ENCODE measurements around the gene BRME1. TPM values are rescaled to one million over a fixed set of nuclear protein-coding genes. Genes with fewer than 3 reads are reported as not detected.
A peak's percentile ranks its signal among the peaks of the same experiment; 100 is the strongest.

The BRME1 gene
- total RNA-seq, 1 experiment from 2014 or later, result 6.7 TPM

GRCh38 chr19:13881692-13882418 lies 24.1 kb downstream of the BRME1 start:
- H3K4me1 Mint-ChIP-seq, result peaks cover 20 to 27% of the 10 kb centered on the region in 2 experiments

More at GRCh38 chr19:13881692-13882418, 24.1 kb downstream of the BRME1 start:
- H3K9ac ChIP-seq (ENCODE audit: extremely low read depth, insufficient read length, low read length), result no peak overlapping the region
- H3K4ac ChIP-seq (ENCODE audit: low read depth, low read length), result no peak overlapping the region
- peaks cover 3% of the 10 kb centered on the region for H3K23me2 ChIP-seq (ENCODE audit: insufficient read length, low read depth, low read length, poor library complexity, severe bottlenecking)
- DNase-seq, result no peak
- H2AK5ac ChIP-seq (ENCODE audit: insufficient read length, low read length), result no peak overlapping the region
- no peak overlapping the region for H3K27ac ChIP-seq (ENCODE audit: insufficient read length, low read depth, low read length)
- Mint-ChIP-seq H3K9me3 (no peaks in the 10 kb centered on the region; a peak in 1 of 5 replicates), H3K27me3 (ENCODE audit: low read depth) (peaks cover 23% of the 10 kb centered on the region), H3K36me3 (ENCODE audit: insufficient read depth in 1 of 3, low read depth in 3 of 3) (no peaks in the 10 kb centered on the region), H3K27ac (peak overlapping the region in 1 of 3 experiments; percentile 75; a peak in 2 of 7 replicates), H3K4me3 (peak overlapping the region in 1 of 2 experiments; percentile 17; a peak in 1 of 5 replicates)
- H2BK12ac ChIP-seq (ENCODE audit: insufficient read length, low read depth, low read length), result peak overlapping the region; percentile 2
- no peaks in the 10 kb centered on the region for H3K79me1 ChIP-seq (ENCODE audit: insufficient read depth, low read depth, low read length, poor library complexity, severe bottlenecking)
- H2BK15ac ChIP-seq (ENCODE audit: low read depth, low read length), result no peak overlapping the region
- TF ChIP-seq, protein P1, sequence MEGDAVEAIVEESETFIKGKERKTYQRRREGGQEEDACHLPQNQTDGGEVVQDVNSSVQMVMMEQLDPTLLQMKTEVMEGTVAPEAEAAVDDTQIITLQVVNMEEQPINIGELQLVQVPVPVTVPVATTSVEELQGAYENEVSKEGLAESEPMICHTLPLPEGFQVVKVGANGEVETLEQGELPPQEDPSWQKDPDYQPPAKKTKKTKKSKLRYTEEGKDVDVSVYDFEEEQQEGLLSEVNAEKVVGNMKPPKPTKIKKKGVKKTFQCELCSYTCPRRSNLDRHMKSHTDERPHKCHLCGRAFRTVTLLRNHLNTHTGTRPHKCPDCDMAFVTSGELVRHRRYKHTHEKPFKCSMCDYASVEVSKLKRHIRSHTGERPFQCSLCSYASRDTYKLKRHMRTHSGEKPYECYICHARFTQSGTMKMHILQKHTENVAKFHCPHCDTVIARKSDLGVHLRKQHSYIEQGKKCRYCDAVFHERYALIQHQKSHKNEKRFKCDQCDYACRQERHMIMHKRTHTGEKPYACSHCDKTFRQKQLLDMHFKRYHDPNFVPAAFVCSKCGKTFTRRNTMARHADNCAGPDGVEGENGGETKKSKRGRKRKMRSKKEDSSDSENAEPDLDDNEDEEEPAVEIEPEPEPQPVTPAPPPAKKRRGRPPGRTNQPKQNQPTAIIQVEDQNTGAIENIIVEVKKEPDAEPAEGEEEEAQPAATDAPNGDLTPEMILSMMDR (conservative IDR thresholded peaks at IDR 0.05), result no peak
- H2BK20ac ChIP-seq (ENCODE audit: low read depth, low read length, poor library complexity, severe bottlenecking), result no peak overlapping the region
- no peak overlapping the region for H2BK5ac ChIP-seq (ENCODE audit: insufficient read length, low read length)
- no peak overlapping the region for H3T11ph ChIP-seq (ENCODE audit: low read length)
- H4K8ac ChIP-seq (replicated peaks; ENCODE audit: insufficient read length, low read depth, low read length), result no peak overlapping the region
- no peaks in the 10 kb centered on the region; the same call in 1 of the 2 replicates for H3K27me3 ChIP-seq (ENCODE audit: insufficient read depth, low read length)
- no peaks in the 10 kb centered on the region for H3K79me2 ChIP-seq (ENCODE audit: insufficient read depth, low read length)
- H3K23ac ChIP-seq (ENCODE audit: insufficient read length, low read depth, low read length), result no peak overlapping the region
- peak overlapping the region; percentile 18 for H3K18ac ChIP-seq (ENCODE audit: insufficient read length, low read depth, low read length)
- no CpG with 5 or more reads among the region's 17 CpGs for WGBS (ENCODE audit: extremely low coverage, insufficient read length, low lambda C conversion rate)
- H4K20me1 ChIP-seq (ENCODE audit: control insufficient read depth, insufficient read depth, insufficient read length), result no peaks in the 10 kb centered on the region
- no peak overlapping the region for H4K91ac ChIP-seq (ENCODE audit: insufficient read length, low read depth, low read length)
- H3K4me2 ChIP-seq (ENCODE audit: insufficient read depth, insufficient read length, low read length), result no peak overlapping the region
- H3K14ac ChIP-seq (ENCODE audit: insufficient read depth, low read length), result 0 out of 2 replicates have a peak overlapping the region, but pooled peaks have one; percentile 10
- H4K5ac ChIP-seq (ENCODE audit: insufficient read length, low read depth, low read length), result no peak overlapping the region
- no peaks in the 10 kb centered on the region for H3K9me3 ChIP-seq (ENCODE audit: control insufficient read depth, low read depth, low read length)
- H2AFZ ChIP-seq (ENCODE audit: low read length), result no peak overlapping the region
- no peak overlapping the region for H2BK120ac ChIP-seq (ENCODE audit: low read depth, low read length, poor library complexity, severe bottlenecking)
- no peak overlapping the region for H3K56ac ChIP-seq (ENCODE audit: insufficient read length, low read depth, low read length)
- H3K4me1 ChIP-seq (ENCODE audit: insufficient read depth, low read length), result peaks cover 3% of the 10 kb centered on the region; the same call in 1 of the 2 replicates
